ENCODE measurements around the gene TM4SF4. TPM values are rescaled to one million over a fixed set of nuclear protein-coding genes. Genes with fewer than 3 reads are reported as not detected.

The TM4SF4 gene
- total RNA-seq, 1 experiment from 2014 or later = 2.7 TPM

DNA sequence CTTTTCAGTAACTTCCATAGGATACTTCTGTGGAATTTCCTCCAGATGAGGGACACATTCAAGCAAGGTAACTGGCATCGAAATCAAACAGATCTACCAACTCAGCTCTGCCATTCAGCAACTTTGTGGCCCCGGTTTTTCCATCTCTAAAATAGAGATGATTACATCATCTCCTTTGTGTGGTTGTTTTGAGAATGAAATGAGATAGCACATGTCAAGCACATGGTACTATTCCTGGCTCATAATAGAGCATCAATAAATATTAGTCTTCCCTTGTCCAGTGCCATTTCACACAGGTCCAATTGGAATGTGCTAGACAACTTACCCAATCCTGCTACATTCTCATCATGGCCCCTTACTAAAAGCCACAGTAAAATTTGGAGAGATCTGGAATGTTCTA is 24.2 kb upstream of the TM4SF4 start:
- no peak for DNase-seq
- Mint-ChIP-seq H3K4me3 (ENCODE audit: unreplicated experiment) (no peak overlapping the region), H3K9me3 (ENCODE audit: unreplicated experiment) (peaks cover 38% of the 10 kb centered on the region), H3K4me1 (ENCODE audit: low read depth, unreplicated experiment) (peaks cover 16% of the 10 kb centered on the region), H3K27ac (ENCODE audit: unreplicated experiment) (peak overlapping the region; percentile 81), H3K27me3 (ENCODE audit: insufficient read depth, unreplicated experiment) (no peaks in the 10 kb centered on the region), H3K36me3 (ENCODE audit: insufficient read depth, unreplicated experiment) (no peaks in the 10 kb centered on the region)
- POLR2A ChIA-PET = no interaction called here
- Histone ChIP-seq H3K36me3 (ENCODE audit: control insufficient read depth, insufficient read depth, low read length) (no peaks in the 10 kb centered on the region), H3K4me3 (ENCODE audit: low read depth, low read length) (no peak overlapping the region), H3K4me1 (0 out of 2 replicates have a peak, but pooled peaks cover 6% of the 10 kb centered on the region), H3K27me3 (replicated peaks; ENCODE audit: control insufficient read depth, insufficient read depth, low read length) (no peaks in the 10 kb centered on the region), H3K9me3 (peaks cover 23% of the 10 kb centered on the region)
- TF ChIP-seq, protein P1, sequence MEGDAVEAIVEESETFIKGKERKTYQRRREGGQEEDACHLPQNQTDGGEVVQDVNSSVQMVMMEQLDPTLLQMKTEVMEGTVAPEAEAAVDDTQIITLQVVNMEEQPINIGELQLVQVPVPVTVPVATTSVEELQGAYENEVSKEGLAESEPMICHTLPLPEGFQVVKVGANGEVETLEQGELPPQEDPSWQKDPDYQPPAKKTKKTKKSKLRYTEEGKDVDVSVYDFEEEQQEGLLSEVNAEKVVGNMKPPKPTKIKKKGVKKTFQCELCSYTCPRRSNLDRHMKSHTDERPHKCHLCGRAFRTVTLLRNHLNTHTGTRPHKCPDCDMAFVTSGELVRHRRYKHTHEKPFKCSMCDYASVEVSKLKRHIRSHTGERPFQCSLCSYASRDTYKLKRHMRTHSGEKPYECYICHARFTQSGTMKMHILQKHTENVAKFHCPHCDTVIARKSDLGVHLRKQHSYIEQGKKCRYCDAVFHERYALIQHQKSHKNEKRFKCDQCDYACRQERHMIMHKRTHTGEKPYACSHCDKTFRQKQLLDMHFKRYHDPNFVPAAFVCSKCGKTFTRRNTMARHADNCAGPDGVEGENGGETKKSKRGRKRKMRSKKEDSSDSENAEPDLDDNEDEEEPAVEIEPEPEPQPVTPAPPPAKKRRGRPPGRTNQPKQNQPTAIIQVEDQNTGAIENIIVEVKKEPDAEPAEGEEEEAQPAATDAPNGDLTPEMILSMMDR (IDR thresholded peaks at IDR 0.05; ENCODE audit: insufficient read depth in 1 of 2, low read depth in 1 of 2, low read length in 1 of 2, severe bottlenecking in 1 of 2, unreplicated experiment in 1 of 2) = no peak
- no TSS peak for BruUV-seq (replicated peaks)
- intact Hi-C loops (cut with micrococcal nuclease; ENCODE audit: unreplicated experiment) = loop anchor here (2.0 kb wide), 1 partner anchor 53 kb away; no protein-coding TSS in a partner anchor
- CTCF ChIA-PET = no interaction called here

- Mint-ChIP-seq H3K36me3 (ENCODE audit: insufficient read depth, unreplicated experiment) (no peaks in the 10 kb centered on the region), H3K9me3 (ENCODE audit: unreplicated experiment) (peaks cover 38% of the 10 kb centered on the region), H3K4me1 (ENCODE audit: low read depth, unreplicated experiment) (peaks cover 21% of the 10 kb centered on the region), H3K27ac (ENCODE audit: unreplicated experiment) (no peak overlapping the region), H3K27me3 (ENCODE audit: insufficient read depth, unreplicated experiment) (no peaks in the 10 kb centered on the region), H3K4me3 (ENCODE audit: unreplicated experiment) (no peak overlapping the region)
- H3K27me3 ChIP-seq (replicated peaks; ENCODE audit: control insufficient read depth, insufficient read depth, low read length) = no peaks in the 10 kb centered on the region
- ChIA-PET CTCF (no interaction called here), POLR2A (no interaction called here)
- H3K4me1 ChIP-seq = 0 out of 2 replicates have a peak, but pooled peaks cover 6% of the 10 kb centered on the region
- no peaks in the 10 kb centered on the region for H3K36me3 ChIP-seq (ENCODE audit: control insufficient read depth, insufficient read depth, low read length)
- DNase-seq = no peak
- intact Hi-C loops (cut with micrococcal nuclease; ENCODE audit: unreplicated experiment) = no loop called here
- H3K4me3 ChIP-seq (ENCODE audit: low read depth, low read length) = no peak overlapping the region
- peaks cover 23% of the 10 kb centered on the region for H3K9me3 ChIP-seq
- no TSS peak for BruUV-seq (replicated peaks)
- TF ChIP-seq, protein P1 (IDR thresholded peaks at IDR 0.05; ENCODE audit: insufficient read depth in 1 of 2, low read depth in 1 of 2, low read length in 1 of 2, severe bottlenecking in 1 of 2, unreplicated experiment in 1 of 2) = no peak
These were observed 22.5 kb upstream of the TM4SF4 start for GRCh38 chr3:149452036-149452435.

DNA sequence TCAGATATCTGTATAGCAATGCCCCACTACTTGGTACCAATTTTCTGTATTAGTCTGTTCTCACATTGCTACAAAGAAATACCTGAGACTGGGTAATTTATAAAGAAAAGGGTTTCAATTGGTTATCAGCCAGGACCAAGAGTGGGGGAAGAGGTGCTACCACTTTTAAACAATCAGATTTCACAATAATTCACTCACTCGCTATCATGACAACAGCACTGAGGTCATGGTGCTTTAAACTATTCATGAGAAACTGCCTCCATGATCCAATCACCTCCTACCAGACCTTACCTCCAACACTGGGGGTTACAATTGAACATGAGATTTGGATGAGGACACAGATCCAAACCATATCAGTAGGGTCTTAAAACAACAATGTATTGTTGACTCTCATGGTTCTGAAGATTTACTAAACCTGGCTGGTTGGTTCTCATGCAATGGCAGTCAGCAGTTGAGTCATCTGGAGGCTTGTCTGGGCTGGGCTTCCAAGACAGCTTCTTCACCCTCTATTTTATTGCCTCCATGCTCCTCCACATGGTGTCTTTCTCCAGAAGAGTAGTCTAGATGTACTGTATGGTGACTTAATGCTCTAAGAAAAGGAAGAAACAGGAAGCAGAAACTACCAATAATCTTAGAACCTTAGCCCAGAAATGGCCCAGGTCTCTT is 21.2 kb upstream of the TM4SF4 start:
- H3K4me1 ChIP-seq = 0 out of 2 replicates have a peak, but pooled peaks cover 6% of the 10 kb centered on the region
- peaks cover 21% of the 10 kb centered on the region for H3K4me1 Mint-ChIP-seq (ENCODE audit: low read depth, unreplicated experiment)
- BruUV-seq (replicated peaks) = no TSS peak
- H3K27me3 ChIP-seq (replicated peaks; ENCODE audit: control insufficient read depth, insufficient read depth, low read length) = no peaks in the 10 kb centered on the region
- intact Hi-C loops (cut with micrococcal nuclease; ENCODE audit: unreplicated experiment) = no loop called here
- DNase-seq = no peak
- no peak overlapping the region for H3K4me3 Mint-ChIP-seq (ENCODE audit: unreplicated experiment)
- ChIA-PET CTCF (no interaction called here), POLR2A (no interaction called here)
- H3K9me3 Mint-ChIP-seq (ENCODE audit: unreplicated experiment) = peaks cover 38% of the 10 kb centered on the region
- peaks cover 4% of the 10 kb centered on the region for H3K36me3 Mint-ChIP-seq (ENCODE audit: insufficient read depth, unreplicated experiment)
- H3K36me3 ChIP-seq (ENCODE audit: control insufficient read depth, insufficient read depth, low read length) = no peaks in the 10 kb centered on the region
- TF ChIP-seq, protein P1 (IDR thresholded peaks at IDR 0.05; ENCODE audit: insufficient read depth in 1 of 2, low read depth in 1 of 2, low read length in 1 of 2, severe bottlenecking in 1 of 2, unreplicated experiment in 1 of 2) = no peak
- no peaks in the 10 kb centered on the region for H3K27me3 Mint-ChIP-seq (ENCODE audit: insufficient read depth, unreplicated experiment)
- H3K9me3 ChIP-seq = peaks cover 23% of the 10 kb centered on the region
- no peak overlapping the region for H3K4me3 ChIP-seq (ENCODE audit: low read depth, low read length)
- no peak overlapping the region for H3K27ac Mint-ChIP-seq (ENCODE audit: unreplicated experiment)

All from Caco-2 (cell line).